Measurements from ENCODE around the gene MAPK6. TPM values are rescaled to one million over a fixed set of nuclear protein-coding genes. Genes with fewer than 3 reads are reported as not detected.

The MAPK6 gene
- total RNA-seq, 4 donors from 2014 or later, result 50.0 to 87.1 (median 69.2) TPM

DNA sequence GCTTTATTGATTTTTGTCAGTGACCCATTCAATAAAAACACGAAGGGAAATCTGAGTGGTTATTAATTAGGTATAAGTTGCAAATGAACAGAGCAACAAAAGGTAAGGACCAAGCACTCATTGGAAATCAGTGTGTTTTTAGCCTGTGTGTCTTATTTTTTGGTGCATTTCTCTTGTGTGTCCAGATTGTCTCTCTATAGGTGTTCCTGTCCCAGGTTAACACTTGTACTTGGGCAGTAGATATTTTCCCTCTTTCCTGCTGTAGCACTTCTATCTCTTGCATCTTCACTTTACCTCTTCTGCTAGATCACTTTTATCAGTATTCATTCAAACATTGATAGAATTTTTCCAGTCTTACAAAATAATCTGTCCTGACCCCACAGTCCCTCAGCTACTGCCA is 37.0 kb downstream of the MAPK6 start:
- Histone ChIP-seq H3K27me3 (no peaks in the 10 kb centered on the region), H3K36me3 (peaks cover 78% of the 10 kb centered on the region), H3K4me3 (no peak overlapping the region), H3K4me1 (no peaks in the 10 kb centered on the region), H3K9me3 (no peaks in the 10 kb centered on the region), H3K27ac (no peak overlapping the region)
- 98% methylated on average over 1 of the region's 1 CpG for WGBS
- DNase-seq (ENCODE audit: low spot score in 2 of 2), result no peak
- TF ChIP-seq EP300 (IDR thresholded peaks at IDR 0.05) (no peak), POLR2A (IDR thresholded peaks at IDR 0.05) (no peak), POLR2AphosphoS5 (IDR thresholded peaks at IDR 0.05) (no peak)
- TF ChIP-seq, protein P1, sequence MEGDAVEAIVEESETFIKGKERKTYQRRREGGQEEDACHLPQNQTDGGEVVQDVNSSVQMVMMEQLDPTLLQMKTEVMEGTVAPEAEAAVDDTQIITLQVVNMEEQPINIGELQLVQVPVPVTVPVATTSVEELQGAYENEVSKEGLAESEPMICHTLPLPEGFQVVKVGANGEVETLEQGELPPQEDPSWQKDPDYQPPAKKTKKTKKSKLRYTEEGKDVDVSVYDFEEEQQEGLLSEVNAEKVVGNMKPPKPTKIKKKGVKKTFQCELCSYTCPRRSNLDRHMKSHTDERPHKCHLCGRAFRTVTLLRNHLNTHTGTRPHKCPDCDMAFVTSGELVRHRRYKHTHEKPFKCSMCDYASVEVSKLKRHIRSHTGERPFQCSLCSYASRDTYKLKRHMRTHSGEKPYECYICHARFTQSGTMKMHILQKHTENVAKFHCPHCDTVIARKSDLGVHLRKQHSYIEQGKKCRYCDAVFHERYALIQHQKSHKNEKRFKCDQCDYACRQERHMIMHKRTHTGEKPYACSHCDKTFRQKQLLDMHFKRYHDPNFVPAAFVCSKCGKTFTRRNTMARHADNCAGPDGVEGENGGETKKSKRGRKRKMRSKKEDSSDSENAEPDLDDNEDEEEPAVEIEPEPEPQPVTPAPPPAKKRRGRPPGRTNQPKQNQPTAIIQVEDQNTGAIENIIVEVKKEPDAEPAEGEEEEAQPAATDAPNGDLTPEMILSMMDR (IDR thresholded peaks at IDR 0.05), result no peak

DNA sequence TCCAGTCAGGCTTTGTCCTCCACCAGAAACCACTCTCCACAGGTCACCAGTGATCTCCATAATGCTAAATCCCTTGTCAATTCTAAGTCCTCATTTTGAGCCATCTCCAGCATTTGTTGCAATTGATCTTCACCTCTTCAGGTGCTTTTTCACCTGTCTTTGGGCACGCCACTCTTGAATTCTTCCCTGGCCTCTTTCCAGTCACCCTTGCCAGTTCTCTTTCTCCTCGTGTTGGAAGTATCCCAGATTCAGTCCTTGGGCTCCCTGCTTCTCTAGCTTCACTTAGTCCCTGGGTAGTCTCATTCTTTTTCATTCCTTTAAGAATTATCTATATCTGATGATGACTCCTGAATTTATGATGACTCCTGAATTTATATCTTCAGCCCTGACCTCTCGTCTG is 37.5 kb downstream of the MAPK6 start:
- no peaks in the 10 kb centered on the region for H3K4me1 ChIP-seq
- no peak for TF ChIP-seq POLR2A (IDR thresholded peaks at IDR 0.05)
- TF ChIP-seq, protein P1 (IDR thresholded peaks at IDR 0.05), result no peak
- TF ChIP-seq EP300 (IDR thresholded peaks at IDR 0.05), result no peak
- H3K9me3 ChIP-seq, result no peaks in the 10 kb centered on the region
- no peak overlapping the region for H3K4me3 ChIP-seq
- H3K27me3 ChIP-seq, result no peaks in the 10 kb centered on the region
- H3K36me3 ChIP-seq, result peaks cover 78% of the 10 kb centered on the region
- H3K27ac ChIP-seq, result no peak overlapping the region
- 68% methylated on average over 3 of the region's 3 CpGs for WGBS
- DNase-seq (ENCODE audit: low spot score in 2 of 2), result no peak

DNA sequence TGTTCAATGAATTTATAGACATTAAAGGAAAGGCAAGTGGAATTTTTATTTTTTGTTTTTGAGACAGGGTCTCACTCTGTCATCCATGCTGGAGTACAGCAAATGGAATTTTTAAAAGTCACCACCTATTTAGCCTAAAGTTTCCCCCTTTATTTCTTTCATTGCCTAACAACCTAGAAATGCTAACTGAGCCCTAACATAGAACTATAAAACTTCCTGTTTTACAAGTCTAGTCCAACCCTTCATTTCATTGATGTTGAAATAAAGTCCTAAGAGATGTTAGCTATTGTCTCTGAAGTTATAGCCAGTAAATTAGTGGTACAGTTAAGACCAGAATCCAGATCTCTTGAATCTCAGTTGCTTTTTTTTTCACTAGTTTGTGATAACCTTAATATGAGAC is 39.0 kb downstream of the MAPK6 start:
- Histone ChIP-seq H3K27me3 (no peaks in the 10 kb centered on the region), H3K36me3 (peaks cover 79% of the 10 kb centered on the region), H3K9me3 (no peaks in the 10 kb centered on the region), H3K4me1 (no peaks in the 10 kb centered on the region), H3K27ac (no peak overlapping the region), H3K4me3 (no peak overlapping the region)
- TF ChIP-seq POLR2A (IDR thresholded peaks at IDR 0.05) (no peak), EP300 (IDR thresholded peaks at IDR 0.05) (no peak), POLR2AphosphoS5 (IDR thresholded peaks at IDR 0.05) (no peak)
- TF ChIP-seq, protein P1 (IDR thresholded peaks at IDR 0.05), result no peak
- no peak for DNase-seq (ENCODE audit: low spot score in 2 of 2)

DNA sequence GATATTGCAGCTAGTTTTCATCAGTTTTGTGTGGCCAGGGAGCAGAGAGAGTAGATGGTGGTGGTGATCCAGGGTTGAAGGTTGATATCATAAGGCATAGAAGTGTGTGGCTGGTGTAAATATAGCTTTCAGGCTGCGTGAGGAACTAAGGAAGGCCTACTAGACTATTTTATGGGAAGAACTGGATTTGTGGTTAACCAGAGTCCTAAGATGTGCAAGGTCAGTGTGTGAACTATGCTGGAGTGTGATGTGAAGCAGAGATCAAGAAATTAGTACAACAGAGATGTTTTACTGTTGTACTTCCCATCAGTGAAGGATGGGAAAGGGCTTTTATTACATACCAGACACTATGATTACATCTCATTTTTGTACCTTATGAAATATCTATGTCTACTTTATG is 41.5 kb downstream of the MAPK6 start:
- Histone ChIP-seq H3K36me3 (peaks cover 87% of the 10 kb centered on the region), H3K4me1 (no peaks in the 10 kb centered on the region), H3K27me3 (no peaks in the 10 kb centered on the region), H3K27ac (no peak overlapping the region), H3K4me3 (no peak overlapping the region), H3K9me3 (no peaks in the 10 kb centered on the region)
- 93% methylated on average over 1 of the region's 1 CpG for WGBS
- no peak for DNase-seq (ENCODE audit: low spot score in 2 of 2)
- no peak for TF ChIP-seq EP300 (IDR thresholded peaks at IDR 0.05)
- no peak for TF ChIP-seq POLR2A (IDR thresholded peaks at IDR 0.05)
- TF ChIP-seq POLR2AphosphoS5 (IDR thresholded peaks at IDR 0.05), result no peak
- TF ChIP-seq, protein P1 (IDR thresholded peaks at IDR 0.05), result no peak

DNA sequence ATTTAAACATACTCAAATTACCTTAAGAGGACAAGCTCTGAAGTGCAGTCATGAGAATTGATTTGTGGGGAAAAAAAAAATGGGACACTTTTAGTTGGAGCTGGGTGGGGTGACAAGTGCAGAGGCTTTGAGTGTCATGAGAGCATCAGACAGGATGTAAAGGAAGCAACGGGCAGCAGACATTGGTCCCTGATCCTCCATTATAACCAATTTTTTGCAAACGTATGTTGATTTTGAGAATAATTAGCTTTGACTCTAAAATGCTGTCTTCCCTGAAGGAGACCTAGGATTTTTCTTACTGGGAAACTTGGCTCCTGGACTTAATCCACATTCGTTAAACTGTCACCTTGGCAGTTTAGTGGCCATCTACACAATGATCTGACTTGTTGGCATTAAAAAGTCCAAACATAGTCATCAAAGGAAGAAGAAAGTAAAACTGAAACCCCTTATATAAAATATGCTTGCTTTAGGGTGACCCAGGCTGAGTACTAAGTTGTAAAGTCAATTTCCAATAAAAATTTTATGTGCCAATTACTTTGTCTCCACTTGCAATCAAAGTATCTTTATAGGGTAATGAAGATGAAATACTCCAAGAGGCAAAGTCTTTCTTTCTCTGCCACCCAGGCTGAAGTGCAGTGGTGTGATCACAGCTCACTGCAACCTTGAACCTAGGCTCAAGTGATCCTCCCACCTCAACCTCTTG is 48.0 kb downstream of the MAPK6 start:
- H3K4me3 ChIP-seq, result no peak overlapping the region
- peaks cover 42% of the 10 kb centered on the region for H3K4me1 ChIP-seq
- no peaks in the 10 kb centered on the region for H3K9me3 ChIP-seq
- DNase-seq (ENCODE audit: low spot score in 2 of 2), result no peak
- H3K27ac ChIP-seq, result peak overlapping the region; percentile 16
- 86% methylated on average over 3 of the region's 3 CpGs for WGBS
- H3K27me3 ChIP-seq, result no peaks in the 10 kb centered on the region
- TF ChIP-seq POLR2A (IDR thresholded peaks at IDR 0.05) (no peak), POLR2AphosphoS5 (IDR thresholded peaks at IDR 0.05) (no peak), EP300 (IDR thresholded peaks at IDR 0.05) (no peak)
- TF ChIP-seq, protein P1 (IDR thresholded peaks at IDR 0.05), result no peak
- H3K36me3 ChIP-seq, result peaks cover 34% of the 10 kb centered on the region
